ENCODE data around the gene VSIG10L2. TPM values are rescaled to one million over a fixed set of nuclear protein-coding genes. Genes with fewer than 3 reads are reported as not detected.

The VSIG10L2 gene
- total RNA-seq, 1 experiment from 2014 or later = not detected

DNA sequence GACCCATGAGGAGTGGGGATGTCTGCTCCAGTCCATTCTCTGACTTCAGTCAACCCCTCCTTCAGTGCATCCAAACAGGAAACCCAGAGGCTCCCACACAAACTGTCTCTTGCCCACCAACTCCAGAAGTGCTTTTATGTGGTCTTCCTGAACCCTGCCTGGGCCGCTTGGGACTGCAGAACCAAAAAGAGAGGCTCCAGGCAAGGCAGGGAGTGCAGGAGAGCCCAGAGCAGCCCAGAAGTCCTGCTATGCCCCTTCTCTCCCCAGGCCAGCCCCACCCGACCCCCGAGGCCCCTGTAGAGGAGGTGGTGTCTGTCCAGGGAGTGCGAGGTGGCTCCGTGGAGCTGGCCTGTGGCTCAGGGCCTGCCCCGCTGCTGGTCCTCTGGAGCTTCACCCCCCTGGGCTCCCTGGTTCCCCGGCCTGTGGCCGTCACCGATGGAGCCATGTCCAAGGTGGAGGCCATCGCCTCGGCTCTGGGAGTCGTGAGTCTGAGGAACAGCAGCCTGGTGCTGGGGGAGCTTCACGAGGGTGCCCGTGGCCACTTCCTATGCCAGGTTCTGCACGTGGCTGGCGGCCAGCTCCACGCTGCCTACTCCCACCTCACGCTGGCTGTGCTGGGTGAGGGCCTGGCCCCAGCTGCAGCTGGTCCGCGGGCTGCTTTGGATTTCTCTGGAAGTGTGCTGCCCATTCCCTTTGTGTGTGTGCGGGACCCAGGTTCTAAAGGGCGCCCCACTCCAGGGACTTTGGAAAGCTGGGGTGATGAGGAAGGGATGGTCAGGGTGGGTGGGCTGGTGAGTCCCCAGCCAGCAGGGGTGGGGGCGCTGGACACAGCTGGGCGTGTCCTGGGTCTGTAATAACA, 1.8 kb downstream of the VSIG10L2 start:
- CTCF ChIA-PET = interaction anchor here (0.6 to 0.7 kb wide), 2 partner anchors 10 to 246 kb away, joined by 3 read pairs; no protein-coding TSS in a partner anchor
- TF ChIP-seq, protein P1, sequence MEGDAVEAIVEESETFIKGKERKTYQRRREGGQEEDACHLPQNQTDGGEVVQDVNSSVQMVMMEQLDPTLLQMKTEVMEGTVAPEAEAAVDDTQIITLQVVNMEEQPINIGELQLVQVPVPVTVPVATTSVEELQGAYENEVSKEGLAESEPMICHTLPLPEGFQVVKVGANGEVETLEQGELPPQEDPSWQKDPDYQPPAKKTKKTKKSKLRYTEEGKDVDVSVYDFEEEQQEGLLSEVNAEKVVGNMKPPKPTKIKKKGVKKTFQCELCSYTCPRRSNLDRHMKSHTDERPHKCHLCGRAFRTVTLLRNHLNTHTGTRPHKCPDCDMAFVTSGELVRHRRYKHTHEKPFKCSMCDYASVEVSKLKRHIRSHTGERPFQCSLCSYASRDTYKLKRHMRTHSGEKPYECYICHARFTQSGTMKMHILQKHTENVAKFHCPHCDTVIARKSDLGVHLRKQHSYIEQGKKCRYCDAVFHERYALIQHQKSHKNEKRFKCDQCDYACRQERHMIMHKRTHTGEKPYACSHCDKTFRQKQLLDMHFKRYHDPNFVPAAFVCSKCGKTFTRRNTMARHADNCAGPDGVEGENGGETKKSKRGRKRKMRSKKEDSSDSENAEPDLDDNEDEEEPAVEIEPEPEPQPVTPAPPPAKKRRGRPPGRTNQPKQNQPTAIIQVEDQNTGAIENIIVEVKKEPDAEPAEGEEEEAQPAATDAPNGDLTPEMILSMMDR (IDR thresholded peaks at IDR 0.05; ENCODE audit: insufficient read depth in 1 of 2, low read depth in 1 of 2, low read length in 1 of 2, severe bottlenecking in 1 of 2, unreplicated experiment in 1 of 2) = no peak
- Mint-ChIP-seq H3K4me1 (ENCODE audit: low read depth, unreplicated experiment) (no peaks in the 10 kb centered on the region), H3K36me3 (ENCODE audit: insufficient read depth, unreplicated experiment) (no peaks in the 10 kb centered on the region), H3K4me3 (ENCODE audit: unreplicated experiment) (no peak overlapping the region), H3K27ac (ENCODE audit: unreplicated experiment) (no peak overlapping the region), H3K9me3 (ENCODE audit: unreplicated experiment) (no peaks in the 10 kb centered on the region), H3K27me3 (ENCODE audit: insufficient read depth, unreplicated experiment) (peaks cover 8% of the 10 kb centered on the region)
- intact Hi-C loops (cut with micrococcal nuclease; ENCODE audit: unreplicated experiment) = no loop called here
- BruUV-seq (replicated peaks) = no TSS peak
- Histone ChIP-seq H3K36me3 (ENCODE audit: control insufficient read depth, insufficient read depth, low read length) (no peaks in the 10 kb centered on the region), H3K27me3 (replicated peaks; ENCODE audit: control insufficient read depth, insufficient read depth, low read length) (0 out of 2 replicates have a peak, but pooled peaks cover 1% of the 10 kb centered on the region), H3K9me3 (no peaks in the 10 kb centered on the region), H3K4me3 (ENCODE audit: low read depth, low read length) (no peak overlapping the region), H3K4me1 (no peaks in the 10 kb centered on the region)
- DNase-seq = no peak
- POLR2A ChIA-PET = no interaction called here

DNA sequence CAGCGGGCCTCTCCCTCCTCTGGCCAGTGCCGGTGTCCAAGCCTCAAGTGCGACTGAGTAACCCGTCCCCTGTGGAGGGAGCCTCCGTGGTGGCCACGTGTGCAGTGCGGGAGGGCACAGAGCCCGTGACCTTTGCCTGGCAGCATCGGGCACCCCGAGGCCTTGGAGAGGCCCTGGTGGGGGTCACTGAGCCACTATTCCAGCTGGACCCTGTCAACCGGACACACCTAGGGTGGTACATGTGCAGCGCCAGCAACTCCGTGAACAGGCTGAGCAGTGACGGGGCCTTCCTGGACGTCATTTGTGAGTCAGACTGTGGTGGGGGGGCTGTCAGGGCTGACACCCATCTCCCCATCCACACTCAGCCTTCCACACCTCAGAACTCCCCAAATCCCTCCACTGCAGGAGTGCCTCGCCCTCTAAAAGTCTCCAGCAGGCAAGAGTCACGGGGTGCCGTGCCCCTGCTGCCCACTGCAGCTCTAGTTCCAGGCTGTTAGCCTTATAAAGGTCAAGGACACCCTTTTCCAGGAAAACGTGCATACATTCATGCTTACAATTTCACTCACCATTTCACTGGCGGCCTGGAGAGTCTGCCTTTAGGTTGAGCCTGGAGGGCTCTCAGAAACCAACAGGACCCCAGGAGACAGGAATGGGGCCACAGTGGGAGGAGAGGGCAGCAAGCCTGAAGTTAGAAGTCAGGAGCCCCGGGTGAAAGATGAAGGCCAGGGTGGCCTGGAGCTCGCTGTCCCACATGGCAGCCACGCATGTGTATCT, 2.6 kb downstream of the VSIG10L2 start:
- intact Hi-C loops (cut with micrococcal nuclease; ENCODE audit: unreplicated experiment) = no loop called here
- CTCF ChIA-PET = interaction anchor here (0.6 kb wide), 1 partner anchor 246 kb away, joined by 3 read pairs; no protein-coding TSS in a partner anchor
- BruUV-seq (replicated peaks) = no TSS peak

More for the DNA sequence above, 2.6 kb downstream of the VSIG10L2 start:
- no peaks in the 10 kb centered on the region for H3K4me1 ChIP-seq
- Mint-ChIP-seq H3K27me3 (ENCODE audit: insufficient read depth, unreplicated experiment) (peaks cover 8% of the 10 kb centered on the region), H3K4me1 (ENCODE audit: low read depth, unreplicated experiment) (no peaks in the 10 kb centered on the region), H3K9me3 (ENCODE audit: unreplicated experiment) (no peaks in the 10 kb centered on the region), H3K36me3 (ENCODE audit: insufficient read depth, unreplicated experiment) (no peaks in the 10 kb centered on the region), H3K27ac (ENCODE audit: unreplicated experiment) (no peak overlapping the region), H3K4me3 (ENCODE audit: unreplicated experiment) (no peak overlapping the region)
- no peak overlapping the region for H3K4me3 ChIP-seq (ENCODE audit: low read depth, low read length)
- no peak for DNase-seq
- H3K27me3 ChIP-seq (replicated peaks; ENCODE audit: control insufficient read depth, insufficient read depth, low read length) = 0 out of 2 replicates have a peak, but pooled peaks cover 1% of the 10 kb centered on the region
- TF ChIP-seq, protein P1 (IDR thresholded peaks at IDR 0.05; ENCODE audit: insufficient read depth in 1 of 2, low read depth in 1 of 2, low read length in 1 of 2, severe bottlenecking in 1 of 2, unreplicated experiment in 1 of 2) = no peak
- POLR2A ChIA-PET = no interaction called here
- H3K36me3 ChIP-seq (ENCODE audit: control insufficient read depth, insufficient read depth, low read length) = no peaks in the 10 kb centered on the region
- no peaks in the 10 kb centered on the region for H3K9me3 ChIP-seq

All from Caco-2 (cell line).